DOHH2 (cell line): Measurements from ENCODE around the gene RHO.

Experiments used
- EZH2phosphoT487 ChIP-seq: fragments of 200-600 bp; sonication (generic); IDR thresholded peaks from 2 replicates; pipeline ENCODE4 v1.6.1; 2017; ENCODE audit warnings: borderline replicate concordance, mild to moderate bottlenecking, antibody characterized with exemption, low read length, moderate library complexity, mixed read lengths
- TF ChIP-seq, protein P1 (sequence below): fragments of 200-600 bp; sonication (generic); IDR thresholded peaks from one replicate; pipeline ENCODE4 v1.5.1; 2014; ENCODE audit warnings: antibody characterized with exemption, mild to moderate bottlenecking, low read depth, low read length; ENCODE audit not compliant: poor library complexity, severe bottlenecking

DNA sequence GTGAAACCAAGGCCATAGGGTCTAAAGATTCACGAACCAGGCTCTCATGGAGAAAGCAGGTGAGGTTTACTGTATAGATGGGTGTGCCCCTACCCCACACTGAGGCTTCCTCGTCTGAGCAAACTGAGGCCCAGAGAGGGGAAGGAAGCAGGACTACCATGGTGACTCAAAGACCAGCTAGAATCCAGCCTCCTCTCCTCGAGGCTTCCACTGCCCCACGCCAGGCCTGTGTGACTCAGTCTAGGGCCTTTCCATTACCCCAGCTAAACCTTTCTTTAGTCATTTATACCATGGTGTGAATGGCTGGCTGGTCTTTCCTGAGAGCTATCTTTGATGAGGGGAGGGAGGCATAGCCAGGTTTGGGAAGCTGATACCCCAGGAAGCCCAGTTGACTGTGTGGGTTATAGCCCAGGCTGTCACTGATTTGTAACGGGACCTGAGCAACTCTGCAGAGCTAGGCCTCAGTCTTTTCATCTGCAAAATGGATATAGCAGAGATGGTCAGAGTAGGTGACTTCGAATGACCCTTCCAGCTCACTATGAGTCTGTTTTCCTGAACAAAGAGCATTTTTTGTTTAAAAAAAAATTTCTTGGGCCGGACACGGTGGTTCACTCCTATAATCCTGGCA is 3.0 kb upstream of the RHO start:
- TF ChIP-seq, protein P1, sequence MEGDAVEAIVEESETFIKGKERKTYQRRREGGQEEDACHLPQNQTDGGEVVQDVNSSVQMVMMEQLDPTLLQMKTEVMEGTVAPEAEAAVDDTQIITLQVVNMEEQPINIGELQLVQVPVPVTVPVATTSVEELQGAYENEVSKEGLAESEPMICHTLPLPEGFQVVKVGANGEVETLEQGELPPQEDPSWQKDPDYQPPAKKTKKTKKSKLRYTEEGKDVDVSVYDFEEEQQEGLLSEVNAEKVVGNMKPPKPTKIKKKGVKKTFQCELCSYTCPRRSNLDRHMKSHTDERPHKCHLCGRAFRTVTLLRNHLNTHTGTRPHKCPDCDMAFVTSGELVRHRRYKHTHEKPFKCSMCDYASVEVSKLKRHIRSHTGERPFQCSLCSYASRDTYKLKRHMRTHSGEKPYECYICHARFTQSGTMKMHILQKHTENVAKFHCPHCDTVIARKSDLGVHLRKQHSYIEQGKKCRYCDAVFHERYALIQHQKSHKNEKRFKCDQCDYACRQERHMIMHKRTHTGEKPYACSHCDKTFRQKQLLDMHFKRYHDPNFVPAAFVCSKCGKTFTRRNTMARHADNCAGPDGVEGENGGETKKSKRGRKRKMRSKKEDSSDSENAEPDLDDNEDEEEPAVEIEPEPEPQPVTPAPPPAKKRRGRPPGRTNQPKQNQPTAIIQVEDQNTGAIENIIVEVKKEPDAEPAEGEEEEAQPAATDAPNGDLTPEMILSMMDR: no peak
- no peak for TF ChIP-seq EZH2phosphoT487
